SU-DHL-6 (cell line): ENCODE measurements around the gene SMOC2.

Experiments used
- H2AFZ ChIP-seq: fragments of 200-600 bp; sonication (generic); 2 replicates; pipeline ENCODE4 v1.6.1; 2014; ENCODE audit warnings: low read depth, mild to moderate bottlenecking, moderate library complexity, mixed read lengths, antibody characterized with exemption, low read length; ENCODE audit not compliant: severe bottlenecking
- H3F3A ChIP-seq: fragments of 200-600 bp; shearing (Covaris generic); 2 replicates; pipeline ENCODE4 v1.6.0; 2016; ENCODE audit warnings: antibody characterized with exemption, mild to moderate bottlenecking; ENCODE audit not compliant: insufficient read depth
- H3K27ac ChIP-seq: fragments of 200-600 bp; sonication (generic); 2 replicates; pipeline ENCODE4 v1.5.1; 2016; ENCODE audit warnings: low read depth, mild to moderate bottlenecking, low read length, moderate library complexity, mixed read lengths
- H3K27me3 ChIP-seq: fragments of 200-600 bp; sonication (generic), shearing (Covaris generic); 2 replicates; pipeline ENCODE4 v1.6.0; 2014; ENCODE audit warnings: mild to moderate bottlenecking, low read length
- H3K36me3 ChIP-seq: fragments of 200-600 bp; sonication (generic); 2 replicates; pipeline ENCODE4 v1.6.1; 2014; ENCODE audit warnings: mild to moderate bottlenecking, low read length, mixed read lengths
- H3K4me2 ChIP-seq: fragments of 300-600, 200-600 bp; shearing (Covaris generic), sonication (generic); 2 replicates; pipeline ENCODE4 v1.6.0; 2014; ENCODE audit warnings: low read length, low read depth, mild to moderate bottlenecking; ENCODE audit not compliant: poor library complexity, severe bottlenecking
- H3K4me3 ChIP-seq: fragments of 200-600 bp; sonication (generic); 2 replicates; pipeline ENCODE4 v1.5.1; 2014; ENCODE audit warnings: antibody characterized with exemption, low read length, mild to moderate bottlenecking, mixed read lengths; ENCODE audit not compliant: insufficient read depth, poor library complexity, severe bottlenecking
- H3K79me2 ChIP-seq: fragments of 200-600 bp; sonication (generic); 2 replicates; pipeline ENCODE4 v1.6.1; 2014; ENCODE audit warnings: mild to moderate bottlenecking, low read length, moderate library complexity; ENCODE audit not compliant: insufficient read depth
- H3K9ac ChIP-seq: fragments of 200-600 bp; sonication (generic); 2 replicates; pipeline ENCODE4 v1.7.0; 2014; ENCODE audit warnings: mild to moderate bottlenecking, low read length
- H3K9me2 ChIP-seq: fragments of 200-600 bp; sonication (generic); replicated peaks from 2 replicates; pipeline ENCODE4 v1.6.1; 2014; ENCODE audit warnings: low read length; ENCODE audit not compliant: insufficient read depth
- H3K9me3 ChIP-seq: fragments of 200-600 bp; sonication (generic); 2 replicates; pipeline ENCODE4 v1.6.1; 2014; ENCODE audit warnings: low read length, mixed read lengths; ENCODE audit not compliant: insufficient read depth
- H4K20me1 ChIP-seq: fragments of 200-600 bp; sonication (generic); 2 replicates; pipeline ENCODE4 v1.6.1; 2014; ENCODE audit warnings: low read depth, mild to moderate bottlenecking, antibody characterized with exemption, low read length, moderate library complexity, mixed read lengths
- CTCF ChIP-seq: fragments of 200-600 bp; sonication (generic); IDR thresholded peaks from one replicate; pipeline ENCODE4 v1.5.1; 2017; ENCODE audit warnings: antibody characterized with exemption, mild to moderate bottlenecking, low read length, moderate library complexity; ENCODE audit not compliant: insufficient read depth, poor library complexity, severe bottlenecking
- EZH2phosphoT487 ChIP-seq: fragments of 200-600 bp; sonication (generic), shearing (Covaris generic); conservative IDR thresholded peaks from 2 replicates; pipeline ENCODE4 v1.6.1; 2018; ENCODE audit warnings: mild to moderate bottlenecking, antibody characterized with exemption, low read length, moderate library complexity, mixed read lengths

The SMOC2 gene

DNA sequence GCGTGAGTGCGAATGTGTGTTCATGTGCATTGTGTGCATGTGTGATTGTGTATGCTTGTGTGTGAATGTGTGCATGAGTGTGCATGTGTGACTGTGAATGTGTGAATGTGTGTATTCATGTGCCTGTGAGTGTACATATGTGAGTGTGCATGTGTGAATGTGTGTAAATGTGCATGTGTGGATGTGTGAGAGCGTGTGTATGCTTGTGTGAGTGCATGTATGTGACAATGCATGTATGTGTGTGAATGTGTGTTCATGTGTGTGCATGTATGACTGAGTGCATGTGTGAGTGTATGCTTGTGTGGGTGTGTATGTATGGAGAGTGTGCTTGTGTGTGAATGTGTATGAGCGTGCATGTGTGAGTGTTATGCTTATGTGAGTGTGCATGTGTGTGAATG, 77.4 kb downstream of the SMOC2 start:
- Histone ChIP-seq H2AFZ (no peak overlapping the region), H3K4me3 (no peak overlapping the region), H3K79me2 (no peaks in the 10 kb centered on the region), H4K20me1 (no peaks in the 10 kb centered on the region), H3K9me3 (peaks cover 6% of the 10 kb centered on the region; the same call in 1 of the 2 replicates), H3F3A (no peaks in the 10 kb centered on the region), H3K36me3 (no peaks in the 10 kb centered on the region), H3K9ac (no peak overlapping the region), H3K27me3 (no peaks in the 10 kb centered on the region), H3K4me2 (no peak overlapping the region), H3K9me2 (no peaks in the 10 kb centered on the region), H3K27ac (no peak overlapping the region)
- TF ChIP-seq EZH2phosphoT487 (no peak), CTCF (no peak)

GRCh38 chr6:168518867-168519266, 77.9 kb downstream of the SMOC2 start:
- Histone ChIP-seq H3K79me2 (no peaks in the 10 kb centered on the region), H3K27ac (no peak overlapping the region), H3F3A (no peaks in the 10 kb centered on the region), H3K9ac (no peak overlapping the region), H3K4me2 (no peak overlapping the region), H3K4me3 (no peak overlapping the region), H4K20me1 (no peaks in the 10 kb centered on the region), H3K27me3 (no peaks in the 10 kb centered on the region), H3K36me3 (no peaks in the 10 kb centered on the region), H2AFZ (no peak overlapping the region), H3K9me3 (peaks cover 6% of the 10 kb centered on the region; the same call in 1 of the 2 replicates), H3K9me2 (no peaks in the 10 kb centered on the region)
- TF ChIP-seq EZH2phosphoT487, result no peak
- TF ChIP-seq CTCF, result no peak

GRCh38 chr6:168520233-168520632, 79.2 kb downstream of the SMOC2 start:
- peaks cover 6% of the 10 kb centered on the region; the same call in 1 of the 2 replicates for H3K9me3 ChIP-seq
- H3K9ac ChIP-seq, result no peak overlapping the region
- TF ChIP-seq EZH2phosphoT487 (no peak), CTCF (no peak)
- H2AFZ ChIP-seq, result no peak overlapping the region
- H3F3A ChIP-seq, result no peaks in the 10 kb centered on the region
- H3K4me2 ChIP-seq, result no peak overlapping the region
- no peaks in the 10 kb centered on the region for H3K9me2 ChIP-seq
- no peaks in the 10 kb centered on the region for H3K36me3 ChIP-seq
- H4K20me1 ChIP-seq, result no peaks in the 10 kb centered on the region
- H3K79me2 ChIP-seq, result no peaks in the 10 kb centered on the region
- no peaks in the 10 kb centered on the region for H3K27me3 ChIP-seq
- no peak overlapping the region for H3K27ac ChIP-seq
- no peak overlapping the region for H3K4me3 ChIP-seq

GRCh38 chr6:168524571-168525001, 83.6 kb downstream of the SMOC2 start:
- Histone ChIP-seq H3K36me3 (no peaks in the 10 kb centered on the region), H2AFZ (no peak overlapping the region), H4K20me1 (no peaks in the 10 kb centered on the region), H3K9me3 (no peaks in the 10 kb centered on the region), H3K9me2 (no peaks in the 10 kb centered on the region), H3K79me2 (no peaks in the 10 kb centered on the region), H3F3A (no peaks in the 10 kb centered on the region), H3K27ac (no peak overlapping the region), H3K9ac (no peak overlapping the region), H3K4me2 (no peak overlapping the region), H3K4me3 (no peak overlapping the region), H3K27me3 (no peaks in the 10 kb centered on the region)
- TF ChIP-seq EZH2phosphoT487, result no peak
- TF ChIP-seq CTCF, result no peak
